PC-3 (cell line): Measurements from ENCODE around the gene XPO1. TPM values are rescaled to one million over a fixed set of nuclear protein-coding genes. Genes with fewer than 3 reads are reported as not detected.

Experiments used
- ATAC-seq: fragments of 200-7000 bp; cut with Tn5 transposase; 2 replicates; pipeline ENCODE4 v1.9.1; 2020; ENCODE audit warnings: mild to moderate bottlenecking, moderate library complexity
- BruUV-seq: library from RNA; stranded (reverse); fragments of 400-500 nt; replicated peaks from 2 replicates; lab custom pipeline; 2021; lab: Mats Ljungman, UMichigan
- CTCF ChIA-PET: fragments of 300-600 bp; sonication (Branson Sonifier 250); formaldehyde crosslinking; loops from one replicate; lab custom pipeline; 2022; ENCODE audit warnings: antibody characterized with exemption; lab: Charles Lee
- POLR2A ChIA-PET: fragments of 300-600 bp; sonication (Branson Sonifier 250); formaldehyde crosslinking; loops from one replicate; lab custom pipeline; 2022; ENCODE audit warnings: antibody characterized with exemption; ENCODE audit not compliant: unreplicated experiment; lab: Charles Lee
- DNase-seq: peaks from one replicate; pipeline ENCODE4 v3.0.0-alpha.2; 2015
- H2AFZ ChIP-seq: fragments of 300-600 bp; sonication (generic); 2 replicates; pipeline ENCODE4 v1.6.0; 2016; ENCODE audit warnings: antibody characterized with exemption, low read length
- H3F3A ChIP-seq: fragments of 300-600 bp; sonication (generic); one replicate; pipeline ENCODE4 v1.6.0; 2017; ENCODE audit warnings: antibody characterized with exemption, low read length, control low read depth, mild to moderate bottlenecking; ENCODE audit not compliant: unreplicated experiment
- H3K27ac ChIP-seq: fragments of 300-600 bp; sonication (generic); 2 replicates; pipeline ENCODE4 v1.5.1; 2016; ENCODE audit warnings: mild to moderate bottlenecking, low read length
- H3K27me3 ChIP-seq: fragments of 300-600 bp; sonication (generic); 2 replicates; pipeline ENCODE4 v1.6.1; 2016; ENCODE audit warnings: low read length, mixed read lengths
- H3K36me3 ChIP-seq: fragments of 300-600 bp; sonication (generic); 2 replicates; pipeline ENCODE4 v1.6.1; 2016; ENCODE audit warnings: low read depth, mixed run types, low read length, mixed read lengths
- H3K4me1 ChIP-seq: fragments of 300-600 bp; sonication (generic); 2 replicates; pipeline ENCODE4 v1.5.1; 2016; ENCODE audit warnings: low read length; ENCODE audit not compliant: insufficient read depth
- H3K4me2 ChIP-seq: fragments of 300-600 bp; sonication (generic); 2 replicates; pipeline ENCODE4 v1.6.0; 2016; ENCODE audit warnings: low read length
- H3K4me3 ChIP-seq: fragments of 300-600 bp; sonication (generic); 2 replicates; pipeline ENCODE4 v1.5.1; 2016; ENCODE audit warnings: mild to moderate bottlenecking, low read length, mixed read lengths
- H3K79me2 ChIP-seq: fragments of 300-600 bp; sonication (generic); 2 replicates; pipeline ENCODE4 v1.6.1; 2017; ENCODE audit warnings: low read length, mixed read lengths
- H3K9ac ChIP-seq: fragments of 300-600 bp; sonication (generic); 2 replicates; pipeline ENCODE4 v1.6.0; 2016; ENCODE audit warnings: mild to moderate bottlenecking, low read length
- H3K9me2 ChIP-seq: fragments of 300-600 bp; sonication (generic); replicated peaks from 2 replicates; pipeline ENCODE4 v1.6.1; 2016; ENCODE audit warnings: mixed run types, low read length, mixed read lengths
- H3K9me3 ChIP-seq: fragments of 300-600 bp; sonication (generic); 2 replicates; pipeline ENCODE4 v1.6.1; 2016; ENCODE audit warnings: low read length, mixed read lengths
- H4K20me1 ChIP-seq: fragments of 300-600 bp; sonication (generic); 2 replicates; pipeline ENCODE4 v1.6.1; 2016; ENCODE audit warnings: low read length, mixed read lengths
- CTCF ChIP-seq: fragments of 300-600 bp; sonication (generic); conservative IDR thresholded peaks from 2 replicates; pipeline ENCODE4 v1.5.1; 2017; ENCODE audit warnings: antibody characterized with exemption, low read depth, mild to moderate bottlenecking, low read length
- EZH2 ChIP-seq: fragments of 300-600 bp; sonication (generic); IDR thresholded peaks from one replicate; pipeline ENCODE4 v1.6.1; 2017; ENCODE audit warnings: antibody characterized with exemption, mild to moderate bottlenecking, low read length; ENCODE audit not compliant: unreplicated experiment
- EZH2phosphoT487 ChIP-seq: fragments of 300-600 bp; sonication (generic); IDR thresholded peaks from 2 replicates; pipeline ENCODE4 v1.6.1; 2018; ENCODE audit warnings: mild to moderate bottlenecking, antibody characterized with exemption, low read length, borderline replicate concordance
- intact Hi-C: fragments of 100-400 bp; cut with micrococcal nuclease; formaldehyde crosslinking; loops from 2 replicates; pipeline ENCODE4 v1.9.0; 2023
- total RNA-seq: library from RNA; depleted of rRNA; stranded (reverse); fragments of >200 nt; gene quantifications from 2 replicates; pipeline ENCODE4 v1.2.3, GENCODE V29; 2014

The XPO1 gene
- total RNA-seq, 1 experiment from 2014 or later = 138 TPM

- no TSS peak for BruUV-seq
- ChIA-PET CTCF (no interaction called here), POLR2A (no interaction called here)
- no peaks in the 10 kb centered on the region for H3K9me2 ChIP-seq
- peak overlapping the region; percentile 87 for H3K27ac ChIP-seq
- H3K9ac ChIP-seq = peak overlapping the region; percentile 98
- TF ChIP-seq CTCF (no peak), EZH2phosphoT487 (no peak), EZH2 (no peak)
- peaks cover 48% of the 10 kb centered on the region for H3K79me2 ChIP-seq
- intact Hi-C loops = loop anchor here (1.0 kb wide), 1 partner anchor 66 kb away; the partner anchor contains the start of gene XPO1
- peaks cover 12% of the 10 kb centered on the region for H3K4me1 ChIP-seq
- peak overlapping the region; percentile 76 for H2AFZ ChIP-seq
- no peaks in the 10 kb centered on the region for H3K9me3 ChIP-seq
- H3K27me3 ChIP-seq = no peaks in the 10 kb centered on the region
- H3K4me3 ChIP-seq = peak overlapping the region; percentile 82
- ATAC-seq (no peak), DNase-seq (peak; percentile 45)
- H4K20me1 ChIP-seq = peaks cover 15% of the 10 kb centered on the region
- peaks cover 4% of the 10 kb centered on the region for H3F3A ChIP-seq
- peaks cover 10% of the 10 kb centered on the region; the same call in 1 of the 2 replicates for H3K36me3 ChIP-seq
- peak overlapping the region; percentile 86 for H3K4me2 ChIP-seq
Measured at GRCh38 chr2:61471905-61472805, 66.0 kb downstream of the XPO1 start.

- CTCF ChIA-PET = no interaction called here
- peaks cover 57% of the 10 kb centered on the region for H3K79me2 ChIP-seq
- peak; percentile 90 for DNase-seq
- H2AFZ ChIP-seq = peak within 1 kb of the TSS; percentile 76
- TSS peak; percentile 84 for BruUV-seq
- ATAC-seq = peak; percentile 81
- peak within 1 kb of the TSS; percentile 82 for H3K4me3 ChIP-seq
- H3F3A ChIP-seq = peaks cover 4% of the 10 kb centered on the region
- no peaks in the 10 kb centered on the region for H3K27me3 ChIP-seq
- intact Hi-C loops = loop anchor here (1.0 kb wide), 1 partner anchor 67 kb away; the partner anchor contains the start of gene XPO1
- no peaks in the 10 kb centered on the region for H3K9me3 ChIP-seq
- H3K9ac ChIP-seq = peak within 1 kb of the TSS; percentile 98
- H3K27ac ChIP-seq = peak within 1 kb of the TSS; percentile 87
- POLR2A ChIA-PET = no interaction called here
- peaks cover 10% of the 10 kb centered on the region; the same call in 1 of the 2 replicates for H3K36me3 ChIP-seq
- peaks cover 15% of the 10 kb centered on the region for H4K20me1 ChIP-seq
- peak within 1 kb of the TSS; percentile 88 for H3K4me2 ChIP-seq
- no peaks in the 10 kb centered on the region for H3K9me2 ChIP-seq
- H3K4me1 ChIP-seq = peaks cover 12% of the 10 kb centered on the region
- TF ChIP-seq CTCF = no peak
- no peak for TF ChIP-seq EZH2phosphoT487
- TF ChIP-seq EZH2 = no peak
Measured at GRCh38 chr2:61470965-61471904, 66.9 kb downstream of the XPO1 start, which contains the start of gene USP34. TSS of gene USP34 (minus strand) at chr2:61471087. CDS start at chr2:61470692, 395 bp downstream.
